Naive B cell (primary cell): ENCODE measurements around the gene TNFAIP2. TPM values are rescaled to one million over a fixed set of nuclear protein-coding genes. Genes with fewer than 3 reads are reported as not detected.
"Not testable (repeated sequence)": the region's sequence is repeated elsewhere in the genome, so short reads cannot be mapped to it uniquely, and the experiment has no call there.

ENCODE experiments used
- ATAC-seq, 2 donors: fragments of 150-1000 bp; cut with Tn5 transposase; 2 replicates each; pipeline ENCODE4 v1.10.0; 2021; ENCODE audit warnings: low read depth in 2 of 2, mild to moderate bottlenecking in 2 of 2, moderate library complexity in 2 of 2
- DNase-seq: peaks from one replicate; pipeline ENCODE4 v3.0.0; 2022
- H3K27ac Mint-ChIP-seq, 6 donors: one replicate each; pipeline ENCODE4 v1.8.0; 2020 to 2022; ENCODE audit warnings: mild to moderate bottlenecking in 6 of 6, mixed read lengths in 6 of 6, moderate library complexity in 5 of 6, inconsistent platforms in 2 of 6
- H3K27me3 Mint-ChIP-seq, 3 donors: one replicate each; pipeline ENCODE4 v1.8.0; 2021 to 2022; ENCODE audit warnings: mixed read lengths in 3 of 3, mild to moderate bottlenecking in 1 of 3
- H3K36me3 Mint-ChIP-seq, 2 donors: one replicate each; pipeline ENCODE4 v1.8.0; 2020 to 2022; ENCODE audit warnings: mixed read lengths in 2 of 2, inconsistent platforms in 1 of 2, mild to moderate bottlenecking in 1 of 2
- H3K4me1 Mint-ChIP-seq, 3 donors: one replicate each; pipeline ENCODE4 v1.8.0; 2020 to 2022; ENCODE audit warnings: mixed read lengths in 3 of 3, inconsistent platforms in 1 of 3, mild to moderate bottlenecking in 1 of 3, moderate library complexity in 1 of 3
- H3K4me3 Mint-ChIP-seq, 8 donors: one replicate each; pipeline ENCODE4 v1.8.0; 2020 to 2022; ENCODE audit warnings: mild to moderate bottlenecking in 8 of 8, mixed read lengths in 8 of 8, moderate library complexity in 8 of 8, inconsistent platforms in 2 of 8
- H3K9me3 Mint-ChIP-seq, 7 donors: one replicate each; pipeline ENCODE4 v1.8.0; 2020 to 2022; ENCODE audit warnings: mixed read lengths in 7 of 7, mild to moderate bottlenecking in 5 of 7, inconsistent platforms in 2 of 7, moderate library complexity in 1 of 7
- polyA plus RNA-seq, 6 donors: library from polyadenylated mRNA; unstranded; fragments of 300-500 nt; fragmentation: Illumina TruSeq; gene quantifications; one replicate each; pipeline ENCODE4 v1.2.3, GENCODE V29; 2021; ENCODE audit warnings: low read depth in 6 of 6

TNFAIP2 gene
- polyA plus RNA-seq, 6 donors from 2014 or later = 0.41 to 2.1 (median 0.43) TPM; not detected in 3

DNA sequence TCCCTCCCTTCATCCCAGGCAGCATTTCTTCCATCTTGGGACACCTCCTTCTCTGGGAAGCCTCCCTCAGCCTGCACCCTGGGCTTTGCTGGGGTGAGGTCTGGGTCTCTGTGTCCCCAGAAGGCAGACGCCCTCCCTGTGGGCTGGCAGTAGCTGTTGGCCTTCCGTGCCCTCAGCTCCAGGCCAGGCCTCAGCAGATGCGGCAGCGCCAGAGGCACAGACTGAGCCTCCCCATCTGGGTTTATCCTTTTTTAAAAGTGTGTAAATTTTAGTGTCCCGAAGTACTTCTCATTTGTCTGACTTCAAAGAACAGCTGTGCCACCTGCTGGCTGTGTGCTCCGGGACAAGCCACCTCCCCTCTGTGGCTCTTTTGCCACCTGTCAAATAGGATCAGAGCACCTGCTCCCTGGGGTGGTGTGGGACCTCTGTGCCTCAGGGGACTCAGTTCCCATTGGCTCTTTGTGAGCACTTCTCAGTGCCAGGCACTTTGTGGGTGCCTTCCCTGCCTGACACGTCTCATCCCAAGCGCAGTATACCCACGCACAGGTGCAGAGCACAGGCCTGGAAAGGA, 17.6 kb upstream of the TNFAIP2 start:
- Mint-ChIP-seq H3K36me3 (no peaks in the 10 kb centered on the region), H3K27ac (peak overlapping the region in 1 of 6 donors; percentile 70), H3K27me3 (peaks cover 20 to 65% (median 27%) of the 10 kb centered on the region in 3 donors), H3K4me1 (peaks cover 18 to 26% (median 24%) of the 10 kb centered on the region in 3 donors), H3K4me3 (peak overlapping the region in 3 of 8 donors; percentile 4 to 51 (median 43)), H3K9me3 (no peaks in the 10 kb centered on the region)
- peak; percentile 30 for DNase-seq
- peak in 1 of 2 donors; percentile 24 for ATAC-seq

DNA sequence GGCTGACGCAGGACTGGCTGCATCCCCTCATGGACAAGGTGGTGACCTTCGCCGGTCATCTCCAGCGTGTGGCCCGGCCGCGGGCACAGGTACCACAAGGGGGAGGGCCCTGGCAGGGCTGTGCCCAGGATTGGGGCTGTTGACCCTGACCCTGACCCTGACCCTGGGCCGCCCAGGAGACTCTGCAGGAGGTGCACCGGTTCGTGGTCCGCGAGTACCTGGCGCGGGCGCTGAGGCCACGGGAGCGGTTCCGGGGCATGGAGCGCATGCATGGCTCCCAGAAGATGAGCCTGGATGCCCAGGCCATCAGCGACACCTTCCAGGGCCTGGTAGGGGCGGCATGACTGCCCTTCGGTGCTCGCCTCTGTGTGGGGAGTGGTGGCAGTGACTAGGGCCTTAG, 15.8 kb upstream of the TNFAIP2 start:
- H3K27ac Mint-ChIP-seq = peak overlapping the region in 2 of 6 donors; percentile 54 to 63
- DNase-seq (no peak), ATAC-seq (no peak)
- peaks cover 21 to 35% (median 21%) of the 10 kb centered on the region in 3 donors for H3K4me1 Mint-ChIP-seq
- no peaks in the 10 kb centered on the region for H3K36me3 Mint-ChIP-seq
- no peak overlapping the region for H3K4me3 Mint-ChIP-seq
- peaks cover 15 to 60% (median 20%) of the 10 kb centered on the region in 3 donors for H3K27me3 Mint-ChIP-seq
- H3K9me3 Mint-ChIP-seq = no peaks in the 10 kb centered on the region

DNA sequence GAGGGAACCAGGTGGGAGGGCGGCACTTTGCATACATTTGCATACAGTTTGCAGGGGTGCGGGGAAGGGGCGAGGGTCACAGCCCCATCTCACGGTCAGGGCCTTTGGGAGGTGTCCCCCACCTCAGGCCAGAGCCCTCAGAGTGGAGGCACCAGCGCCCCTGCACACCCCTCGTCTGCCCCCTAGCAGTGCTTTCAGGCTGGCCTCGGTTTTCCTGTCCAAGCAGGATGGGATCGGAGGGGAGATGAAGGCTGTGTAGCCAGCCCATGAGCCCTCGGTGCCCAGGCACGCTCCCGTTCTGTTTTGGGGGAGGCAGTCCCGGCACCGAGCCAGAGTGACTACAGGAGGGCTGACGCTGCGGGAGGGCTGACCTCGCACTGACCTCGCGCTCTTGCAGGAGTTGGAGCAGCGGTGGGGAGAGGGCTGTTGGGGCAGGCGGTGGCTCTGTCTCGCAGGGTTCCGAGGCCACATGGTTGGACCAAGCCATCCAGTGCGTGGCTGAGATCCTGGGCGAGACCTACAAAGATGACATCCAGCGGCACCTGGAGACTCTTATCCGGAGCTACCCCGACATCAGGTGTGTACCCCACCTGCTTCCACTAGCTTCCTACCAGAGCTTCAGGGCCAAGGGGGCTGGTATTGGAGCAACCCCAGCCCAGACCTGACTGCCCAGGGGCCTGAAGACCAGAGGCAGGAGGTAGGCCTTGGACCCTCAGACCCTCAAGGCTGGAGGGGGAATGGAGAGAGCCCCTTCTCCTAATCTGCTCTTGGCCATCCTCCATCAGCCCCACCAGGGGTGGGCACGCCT, 15.1 kb upstream of the TNFAIP2 start:
- Mint-ChIP-seq H3K9me3 (no peaks in the 10 kb centered on the region), H3K4me1 (peaks cover 21 to 40% (median 21%) of the 10 kb centered on the region in 3 donors), H3K27me3 (peaks cover 15 to 57% (median 19%) of the 10 kb centered on the region in 3 donors), H3K36me3 (no peaks in the 10 kb centered on the region), H3K4me3 (no peak overlapping the region), H3K27ac (no peak overlapping the region)
- DNase-seq (no peak), ATAC-seq (no peak)

DNA sequence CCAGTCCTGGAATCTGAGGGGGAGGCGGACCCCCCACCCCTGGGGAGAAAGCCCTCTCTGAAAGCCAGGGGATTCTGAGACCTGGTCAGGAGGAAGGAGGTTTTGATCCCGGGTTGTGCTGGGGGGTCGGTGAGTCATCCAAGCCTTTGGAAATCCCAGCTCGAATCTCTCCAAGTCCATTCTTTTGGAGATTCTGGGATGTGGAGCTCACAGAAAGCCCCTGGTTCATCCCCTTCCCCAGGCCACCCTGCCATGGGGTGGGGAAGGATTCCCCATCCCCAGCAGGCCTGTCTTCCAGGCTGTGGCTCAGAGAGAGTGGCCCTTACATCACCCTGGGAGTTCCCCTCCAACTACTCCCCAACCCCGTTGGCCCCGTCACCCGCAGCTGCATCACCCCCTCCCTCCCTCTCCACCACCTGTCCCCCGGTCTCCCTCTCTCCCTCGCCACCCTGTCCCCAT, 14.5 kb upstream of the TNFAIP2 start:
- Mint-ChIP-seq H3K4me1 (peaks cover 17 to 36% (median 17%) of the 10 kb centered on the region in 3 donors), H3K27ac (no peak overlapping the region), H3K4me3 (no peak overlapping the region), H3K9me3 (no peaks in the 10 kb centered on the region), H3K27me3 (peaks cover 10 to 53% (median 13%) of the 10 kb centered on the region in 3 donors), H3K36me3 (no peaks in the 10 kb centered on the region)
- DNase-seq = no peak
- peak in 1 of 2 donors; percentile 36 for ATAC-seq

DNA sequence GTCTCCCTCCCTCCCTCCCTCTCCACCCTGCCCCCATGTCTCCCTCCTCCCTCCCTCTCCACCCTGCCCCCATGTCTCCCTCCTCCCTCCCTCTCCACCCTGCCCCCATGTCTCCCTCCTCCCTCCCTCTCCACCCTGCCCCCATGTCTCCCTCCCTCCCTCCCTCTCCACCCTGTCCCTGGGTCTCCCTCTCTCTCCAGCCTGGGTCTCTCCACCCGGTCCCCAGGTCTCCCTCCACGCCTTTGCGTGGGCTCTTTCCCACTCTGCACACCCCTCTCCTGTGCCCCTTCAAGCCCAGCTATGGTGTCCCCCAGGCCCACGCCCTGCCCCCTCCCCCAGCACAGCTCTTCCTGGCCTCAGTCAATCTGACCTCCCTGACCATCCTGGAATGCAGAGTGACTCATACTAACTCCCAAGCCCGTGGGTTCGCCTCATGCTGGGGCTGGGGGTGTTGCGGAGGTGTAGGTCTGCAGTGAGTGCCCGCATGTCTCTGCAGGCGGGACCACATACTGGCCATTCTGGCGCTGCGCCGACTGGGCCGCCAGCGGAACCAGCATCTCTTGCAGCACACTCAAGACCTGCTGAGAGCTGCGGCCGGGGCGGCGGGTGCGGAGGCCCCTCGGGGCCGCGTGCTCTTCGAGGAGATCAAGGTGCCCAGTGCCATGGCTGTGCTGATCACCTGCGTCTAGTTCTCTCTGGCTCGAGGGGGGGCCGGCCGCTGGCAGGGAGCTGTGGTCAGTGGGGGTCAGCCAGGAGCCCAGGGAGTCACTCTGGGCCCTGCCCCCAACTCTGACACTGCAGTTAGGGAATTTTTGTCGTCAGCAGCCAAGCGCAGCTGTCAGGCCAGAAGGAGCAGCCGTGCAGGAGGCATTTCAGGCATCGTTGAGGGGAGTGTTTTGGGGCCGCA, 13.5 kb upstream of the TNFAIP2 start:
- peaks cover 10 to 50% (median 11%) of the 10 kb centered on the region in 3 donors for H3K27me3 Mint-ChIP-seq
- no peaks in the 10 kb centered on the region for H3K36me3 Mint-ChIP-seq
- peaks cover 17 to 36% (median 17%) of the 10 kb centered on the region in 3 donors for H3K4me1 Mint-ChIP-seq
- no peak overlapping the region for H3K4me3 Mint-ChIP-seq
- no peaks in the 10 kb centered on the region for H3K9me3 Mint-ChIP-seq
- no peak for ATAC-seq
- no peak for DNase-seq
- no peak overlapping the region for H3K27ac Mint-ChIP-seq

DNA sequence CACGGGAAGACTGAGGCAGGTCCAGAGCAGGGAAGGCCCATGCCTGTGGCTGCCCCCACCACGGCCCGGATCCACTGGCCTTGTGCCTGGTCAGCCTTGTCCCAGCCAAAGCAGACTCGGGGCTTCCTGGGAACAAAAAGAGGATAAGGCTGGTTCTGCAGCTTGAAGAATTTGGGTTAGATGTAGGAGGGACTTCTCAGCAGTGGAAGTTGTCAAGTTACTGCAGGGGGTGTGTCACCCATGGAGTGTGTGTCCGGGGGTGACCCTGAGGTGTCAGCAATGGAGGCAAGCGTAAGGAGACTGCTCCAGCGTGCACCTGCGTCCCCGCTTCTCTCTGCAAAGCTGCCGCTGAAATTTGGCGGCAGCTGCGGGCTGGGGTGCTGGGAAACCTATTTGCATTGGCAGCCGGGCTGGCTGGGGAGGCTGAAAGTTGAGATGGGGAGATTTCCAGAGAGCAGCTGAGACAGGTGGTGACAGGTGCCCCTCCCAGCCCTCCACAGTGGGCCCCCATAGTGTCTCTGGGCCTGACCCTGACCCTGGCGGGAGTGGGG, 12.5 kb upstream of the TNFAIP2 start:
- Mint-ChIP-seq H3K27ac (no peak overlapping the region), H3K36me3 (no peaks in the 10 kb centered on the region), H3K4me3 (no peak overlapping the region), H3K27me3 (peaks cover under 1 to 41% (median 6%) of the 10 kb centered on the region in 3 donors), H3K4me1 (peaks cover 15 to 31% (median 17%) of the 10 kb centered on the region in 3 donors), H3K9me3 (no peaks in the 10 kb centered on the region)
- DNase-seq = no peak
- no peak for ATAC-seq

DNA sequence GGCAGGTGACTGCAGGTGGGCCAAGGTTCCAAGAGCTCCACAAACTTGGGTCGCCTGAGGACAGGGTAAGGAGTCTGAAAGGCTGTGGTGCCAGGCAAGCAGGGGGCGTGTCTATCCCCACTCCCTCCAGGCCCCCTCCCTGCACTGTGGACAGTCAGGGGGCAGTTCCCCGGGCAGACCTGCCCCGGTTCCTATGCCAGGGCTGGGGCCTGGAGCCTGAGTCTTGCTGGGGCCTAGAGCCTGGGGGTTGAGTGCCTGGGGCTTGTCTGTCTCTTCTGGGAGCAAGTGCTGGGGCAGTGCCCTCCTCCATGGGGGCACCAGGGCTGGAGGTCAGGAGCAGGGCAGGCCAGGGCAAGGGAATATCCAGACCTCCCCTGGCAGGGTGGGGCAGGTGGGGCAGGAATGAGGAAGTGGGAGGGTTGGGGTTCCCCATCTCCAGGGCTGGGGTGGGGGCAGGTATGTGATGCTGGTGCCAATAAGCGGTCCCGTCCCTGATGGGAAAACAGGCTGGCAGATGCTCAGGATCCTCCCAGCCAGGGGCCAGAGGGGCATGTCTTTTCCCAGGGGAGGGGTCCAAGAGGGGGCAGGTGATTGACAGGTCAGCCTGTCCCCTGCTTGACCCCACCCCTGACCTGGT, 11.9 kb upstream of the TNFAIP2 start:
- no peak overlapping the region for H3K4me3 Mint-ChIP-seq
- ATAC-seq (peak; percentile 26 to 45), DNase-seq (no peak)
- H3K27me3 Mint-ChIP-seq = peaks cover 0 to 35% (median 5%) of the 10 kb centered on the region in 3 donors
- peaks cover 15 to 29% (median 19%) of the 10 kb centered on the region in 3 donors for H3K4me1 Mint-ChIP-seq
- H3K36me3 Mint-ChIP-seq = no peaks in the 10 kb centered on the region
- no peak overlapping the region for H3K27ac Mint-ChIP-seq
- no peaks in the 10 kb centered on the region for H3K9me3 Mint-ChIP-seq

DNA sequence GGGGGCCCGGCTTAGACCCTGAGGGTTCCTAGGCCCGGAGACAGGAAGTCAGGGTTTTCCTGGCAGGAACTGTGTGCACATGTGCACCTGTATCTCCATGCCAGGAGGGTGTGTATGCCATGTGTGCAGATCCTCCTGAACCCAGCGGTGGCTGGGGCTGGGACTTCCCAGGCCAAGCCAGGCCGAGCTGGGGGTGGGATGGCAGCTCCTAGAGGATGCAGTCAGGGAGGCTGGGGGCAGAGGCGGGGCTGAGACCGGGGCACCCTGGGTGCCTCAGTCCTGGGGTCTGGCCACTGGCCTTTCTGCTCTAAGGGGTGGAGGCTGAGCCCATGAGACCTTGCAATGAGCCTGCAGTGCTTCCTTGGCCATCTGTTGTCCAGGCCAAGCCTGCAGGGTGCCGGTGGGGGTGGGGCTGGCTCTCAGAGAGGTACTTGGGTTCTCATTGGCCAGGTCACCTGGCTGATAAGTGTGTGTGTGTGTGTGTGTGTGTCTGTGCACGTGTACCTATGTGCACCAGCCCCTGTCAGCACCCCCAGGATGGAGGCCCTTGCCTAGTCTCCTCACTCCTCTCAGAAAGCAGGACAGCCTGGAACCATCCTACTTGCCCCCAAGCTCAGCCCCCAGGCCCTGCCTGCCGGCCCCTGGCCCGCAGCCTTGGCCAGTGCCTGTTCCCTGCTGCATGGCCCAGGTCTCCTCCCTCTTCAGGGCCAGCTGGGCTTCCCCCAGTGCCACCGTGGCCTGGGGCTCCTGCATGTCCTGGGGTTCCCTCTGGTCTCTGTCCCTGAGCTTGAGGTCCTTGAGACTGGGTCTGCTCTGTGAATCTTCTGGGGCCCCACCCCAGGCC, 10.6 kb upstream of the TNFAIP2 start:
- H3K9me3 Mint-ChIP-seq = no peaks in the 10 kb centered on the region
- peak overlapping the region in 1 of 6 donors; percentile 82 for H3K27ac Mint-ChIP-seq
- H3K4me3 Mint-ChIP-seq = no peak overlapping the region
- peaks cover 0 to 22% (median 5%) of the 10 kb centered on the region in 3 donors for H3K27me3 Mint-ChIP-seq
- DNase-seq = no peak
- ATAC-seq = no peak
- H3K36me3 Mint-ChIP-seq = no peaks in the 10 kb centered on the region
- peaks cover 15 to 29% (median 19%) of the 10 kb centered on the region in 3 donors for H3K4me1 Mint-ChIP-seq

DNA sequence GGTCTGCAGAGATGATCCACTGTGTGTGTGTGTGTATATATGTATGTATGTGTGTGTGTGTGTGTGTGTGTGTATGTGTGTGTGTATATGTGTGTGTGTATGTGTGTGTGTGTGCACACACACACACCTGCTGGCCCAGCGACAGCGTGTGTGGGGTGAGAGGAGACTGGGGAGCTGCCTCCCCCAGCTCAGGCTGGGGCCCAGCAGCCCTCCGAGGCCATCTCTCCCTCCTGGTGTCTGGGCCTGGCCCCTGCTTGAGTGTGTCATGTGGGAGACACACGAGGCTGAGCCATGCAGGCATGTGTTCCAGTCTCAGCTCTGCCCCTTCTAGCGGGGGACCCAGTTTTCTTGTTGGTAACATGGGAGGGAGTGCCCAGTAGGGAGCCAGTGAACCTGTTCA, 10.0 kb upstream of the TNFAIP2 start:
- no peaks in the 10 kb centered on the region for H3K9me3 Mint-ChIP-seq
- ATAC-seq = no peak
- no peak for DNase-seq

DNA sequence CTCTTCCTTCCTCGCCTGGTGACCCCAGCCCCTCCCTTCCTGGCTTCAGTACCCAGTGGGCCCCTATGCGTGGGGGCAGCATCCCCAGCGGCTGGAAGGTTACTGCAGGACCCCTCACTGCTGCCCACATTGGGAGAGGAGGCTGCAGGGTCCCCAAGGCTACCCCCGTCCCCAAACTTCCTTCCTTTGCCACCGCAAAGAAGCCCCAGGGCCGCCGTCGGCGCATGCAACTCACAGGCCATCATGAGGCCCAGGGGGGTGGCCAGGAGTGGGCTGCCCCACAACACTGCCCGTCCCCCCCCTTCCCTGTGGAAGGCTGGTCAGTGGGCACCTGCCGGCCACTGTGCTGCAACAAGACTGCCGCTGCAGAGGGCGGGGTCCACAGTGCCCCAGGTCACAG, 9.5 kb upstream of the TNFAIP2 start:
- ATAC-seq (no peak), DNase-seq (no peak)
- H3K4me3 Mint-ChIP-seq = no peak overlapping the region
- H3K36me3 Mint-ChIP-seq = no peaks in the 10 kb centered on the region
- no peak overlapping the region for H3K27ac Mint-ChIP-seq
- peaks cover 0 to 29% (median 5%) of the 10 kb centered on the region in 3 donors for H3K27me3 Mint-ChIP-seq
- H3K9me3 Mint-ChIP-seq = no peaks in the 10 kb centered on the region
- H3K4me1 Mint-ChIP-seq = peaks cover 15 to 29% (median 19%) of the 10 kb centered on the region in 3 donors

More for the DNA sequence above, 10.0 kb upstream of the TNFAIP2 start:
- peaks cover 15 to 29% (median 19%) of the 10 kb centered on the region in 3 donors for H3K4me1 Mint-ChIP-seq
- peaks cover 0 to 25% (median 5%) of the 10 kb centered on the region in 3 donors for H3K27me3 Mint-ChIP-seq
- H3K4me3 Mint-ChIP-seq = no peak overlapping the region
- H3K27ac Mint-ChIP-seq = no peak overlapping the region
- no peaks in the 10 kb centered on the region for H3K36me3 Mint-ChIP-seq

DNA sequence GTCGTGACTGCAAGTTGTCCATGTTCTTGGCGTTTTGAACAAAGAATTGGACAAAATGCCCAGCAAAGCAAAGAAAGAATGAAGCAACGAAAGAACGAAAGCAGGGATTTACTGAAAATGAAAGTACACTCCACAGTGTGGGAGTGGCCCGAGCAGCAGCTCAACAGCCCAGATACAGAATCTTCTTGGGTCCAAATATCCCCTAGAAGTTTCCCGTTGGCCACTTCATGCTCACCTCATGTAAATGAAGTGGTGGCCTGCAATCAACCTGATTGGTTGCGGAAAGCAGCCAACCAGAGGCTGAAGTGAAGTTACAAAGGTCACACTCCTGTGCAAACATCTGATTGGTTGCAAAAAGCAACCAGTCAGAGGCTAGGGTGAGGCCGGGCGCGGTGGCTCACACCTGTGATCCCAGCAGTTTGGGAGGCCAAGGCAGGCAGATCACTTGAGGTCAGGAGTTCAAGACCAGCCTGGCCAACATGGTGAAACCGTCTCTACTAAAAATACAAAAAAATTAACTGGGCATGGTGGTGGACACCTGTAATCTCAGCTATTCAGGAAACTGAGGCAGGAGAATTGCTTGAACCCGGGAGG, 8.1 kb upstream of the TNFAIP2 start:
- DNase-seq, H3K9me3 Mint-ChIP-seq, ATAC-seq, H3K36me3 Mint-ChIP-seq: not testable (repeated sequence)
- Mint-ChIP-seq H3K4me3 (peak overlapping the region in 5 of 8 donors; percentile 4 to 74 (median 50)), H3K27ac (peak overlapping the region in 2 of 6 donors; percentile 39 to 86), H3K4me1 (peaks cover 15 to 29% (median 19%) of the 10 kb centered on the region in 3 donors), H3K27me3 (peaks cover 8 to 33% (median 11%) of the 10 kb centered on the region in 3 donors)
